ENCODE results near the gene PIP5K1B. TPM values are rescaled to one million over a fixed set of nuclear protein-coding genes. Genes with fewer than 3 reads are reported as not detected.

The PIP5K1B gene
- total and polyA plus RNA-seq, 2 of the 13 experiments (the other 11 are each of a cell fraction or from before 2014, with no cell fraction given): 15.8 to 17.5 TPM

GRCh38 chr9:68791169-68791568 lies 86.1 kb downstream of the PIP5K1B start:
- CTCF ChIA-PET (ENCODE audit: low intra/inter-chr PET ratio, low total read pairs): no interaction called here
- Histone ChIP-seq H4K20me1 (ENCODE audit: insufficient read depth, low read length) (no peaks in the 10 kb centered on the region), H3K4me1 (ENCODE audit: insufficient read depth, low read length) (no peaks in the 10 kb centered on the region), H3K4me2 (ENCODE audit: low read depth, low read length) (no peak overlapping the region), H3K79me2 (ENCODE audit: insufficient read depth, low read length) (peaks cover 4% of the 10 kb centered on the region), H3K27me3 (ENCODE audit: control insufficient read depth in 1 of 2, insufficient read depth in 2 of 2, low read length in 2 of 2) (no peaks in the 10 kb centered on the region), H3K4me3 (replicated peaks in 1 of 3; ENCODE audit: insufficient read depth in 1 of 3, low read depth in 2 of 3, low read length in 3 of 3) (no peak overlapping the region), H3K9ac (ENCODE audit: insufficient read depth, low read depth, low read length) (no peak overlapping the region), H3K27ac (ENCODE audit: extremely low read length, insufficient read depth, low read length) (no peak overlapping the region), H3K9me3 (ENCODE audit: low read length) (no peaks in the 10 kb centered on the region), H2AFZ (ENCODE audit: low read length) (no peak overlapping the region), H3K36me3 (replicated peaks in 1 of 2; ENCODE audit: control insufficient read depth in 1 of 2, insufficient read depth in 2 of 2, low read length in 2 of 2) (peaks cover 1 to 11% of the 10 kb centered on the region in 2 experiments; a peak in 3 of 5 replicates)
- no TSS peak for BruUV-seq (replicated peaks)
- DNase-seq (ENCODE audit: low spot score) (no peak), ATAC-seq (no peak), FAIRE-seq (no peak)
- POLR2A ChIA-PET: no interaction called here
- 91% methylated on average over 3 of the region's 3 CpGs for whole genome bisulfite sequencing (ENCODE audit: low lambda C conversion rate)
- intact Hi-C loops (cut with micrococcal nuclease; ENCODE audit: unreplicated experiment) (no loop called here), in situ Hi-C loops (cut with HindIII; ENCODE audit: extremely low pct_ligation_motif_present, low pct_unique_long_range_greater_than_20kb) (no loop called here)
- TF ChIP-seq ZBTB25 (CRISPR knock-in tag; IDR thresholded peaks at IDR 0.05) (no peak), E2F2 (CRISPR knock-in tag; IDR thresholded peaks at IDR 0.05; ENCODE audit: borderline replicate concordance) (no peak), ZMYM3 (CRISPR knock-in tag; IDR thresholded peaks at IDR 0.05) (no peak), THAP7 (CRISPR knock-in tag; IDR thresholded peaks at IDR 0.05) (no peak), GTF3A (CRISPR knock-in tag; conservative IDR thresholded peaks at IDR 0.05) (no peak), ATF1 (CRISPR knock-in tag; IDR thresholded peaks at IDR 0.05) (no peak), ZNF761 (CRISPR knock-in tag; conservative IDR thresholded peaks at IDR 0.05) (no peak), SAFB2 (CRISPR knock-in tag; IDR thresholded peaks at IDR 0.05; ENCODE audit: borderline replicate concordance, low read depth) (no peak), SSRP1 (CRISPR knock-in tag; IDR thresholded peaks at IDR 0.05) (no peak), ZKSCAN8 (CRISPR knock-in tag; IDR thresholded peaks at IDR 0.05; ENCODE audit: borderline replicate concordance) (no peak), ZNF564 (CRISPR knock-in tag; IDR thresholded peaks at IDR 0.05) (no peak), LBX2 (CRISPR knock-in tag; IDR thresholded peaks at IDR 0.05; ENCODE audit: borderline replicate concordance) (no peak), TCF7L2 (IDR thresholded peaks at IDR 0.05; ENCODE audit: low read depth, low read length) (no peak), ZNF382 (CRISPR knock-in tag; IDR thresholded peaks at IDR 0.05; ENCODE audit: borderline replicate concordance) (no peak), PRPF4 (IDR thresholded peaks at IDR 0.05; ENCODE audit: low read depth, low read length, poor library complexity, severe bottlenecking) (no peak), GATAD2A (CRISPR knock-in tag; IDR thresholded peaks at IDR 0.05) (no peak), MEF2D (CRISPR knock-in tag; IDR thresholded peaks at IDR 0.05) (no peak), GATAD1 (CRISPR knock-in tag; IDR thresholded peaks at IDR 0.05) (no peak)
